HepG2 (cell line): ENCODE measurements around the gene AUTS2. TPM values are rescaled to one million over a fixed set of nuclear protein-coding genes. Genes with fewer than 3 reads are reported as not detected.

ENCODE experiments used
- ATAC-seq: fragments of 200-7000 bp; cut with Tn5 transposase; 3 replicates; pipeline ENCODE4 v1.9.1; 2020; ENCODE audit warnings: mild to moderate bottlenecking, moderate library complexity
- BruUV-seq: library from RNA; stranded (reverse); fragments of 400-500 nt; replicated peaks from 2 replicates; lab custom pipeline; 2021; lab: Mats Ljungman, UMichigan
- CTCF ChIA-PET: fragments of 300-600 bp; formaldehyde crosslinking; extraction: SDS; loops from one replicate; lab custom pipeline; 2021; ENCODE audit warnings: low total read pairs, inconsistent platforms, low intra/inter-chr PET ratio; lab: Yijun Ruan, JAX
- POLR2A ChIA-PET: fragments of 350-600 bp; sonication (Branson Sonifier 250); formaldehyde crosslinking; loops from one replicate; lab custom pipeline; 2020; ENCODE audit warnings: antibody characterized with exemption, inconsistent platforms; lab: Yijun Ruan, JAX
- DNase-seq: peaks from one replicate; pipeline ENCODE4 v3.0.0-alpha.2; 2015; ENCODE audit warnings: low spot score
- FAIRE-seq: peaks from 3 replicates; lab custom pipeline; 2011; peaks lifted over from hg19 to GRCh38; lab: Jason Lieb, UNC
- H2AFZ ChIP-seq: one replicate; pipeline ENCODE4 v1.6.1; 2011; ENCODE audit warnings: low read length, inconsistent platforms
- H3K27ac ChIP-seq: fragments of 300-600 bp; 3 replicates; pipeline ENCODE4 v1.8.0; 2011; ENCODE audit warnings: mixed run types, mild to moderate bottlenecking, mixed read lengths, low read length, inconsistent platforms; ENCODE audit not compliant: insufficient read depth; ENCODE audit errors: extremely low read length
- H3K27me3 ChIP-seq, 2 experiments: fragments of 200-600 bp in 1 of 2; 2 replicates in 1 of 2; 3 replicates in 1 of 2; pipeline versions ENCODE4 v1.6.0 to v1.8.0; 2011; ENCODE audit warnings: low read length in 2 of 2, mild to moderate bottlenecking in 2 of 2, moderate library complexity in 2 of 2, inconsistent platforms in 1 of 2; ENCODE audit not compliant: insufficient read depth in 2 of 2, control insufficient read depth in 1 of 2
- H3K36me3 ChIP-seq, 2 experiments: fragments of 200-600 bp in 1 of 2; replicated peaks in 1 of 2; 2 replicates in 1 of 2; 3 replicates in 1 of 2; pipeline versions ENCODE4 v1.5.1 to v1.8.0; 2011; ENCODE audit warnings: low read length in 2 of 2, inconsistent platforms in 1 of 2; ENCODE audit not compliant: insufficient read depth in 2 of 2, control insufficient read depth in 1 of 2
- H3K4me1 ChIP-seq: 2 replicates; pipeline ENCODE4 v1.5.1; 2012; ENCODE audit warnings: low read length, inconsistent platforms; ENCODE audit not compliant: insufficient read depth
- H3K4me2 ChIP-seq: 2 replicates; pipeline ENCODE4 v1.6.0; 2011; ENCODE audit warnings: low read depth, low read length, inconsistent platforms
- H3K4me3 ChIP-seq, 3 experiments: fragments of 200-600 bp in 1 of 3; sonication (generic), shearing (Covaris generic) in 1 of 3; replicated peaks in 1 of 3; 2 replicates each; pipeline ENCODE4 v1.5.1; 2011 to 2016; ENCODE audit warnings: low read length in 3 of 3, inconsistent platforms in 2 of 3, low read depth in 2 of 3, mild to moderate bottlenecking in 2 of 3, control low read depth in 1 of 3, mixed read lengths in 1 of 3; ENCODE audit not compliant: insufficient read depth in 1 of 3
- H3K79me2 ChIP-seq: one replicate; pipeline ENCODE4 v1.6.1; 2011; ENCODE audit warnings: low read length, inconsistent platforms; ENCODE audit not compliant: insufficient read depth
- H3K9ac ChIP-seq: 2 replicates; pipeline ENCODE4 v1.6.0; 2011; ENCODE audit warnings: mild to moderate bottlenecking, low read depth, low read length, inconsistent platforms; ENCODE audit not compliant: insufficient read depth
- H3K9me3 ChIP-seq: 2 replicates; pipeline ENCODE4 v1.5.1; 2012; ENCODE audit warnings: mild to moderate bottlenecking, low read length
- H4K20me1 ChIP-seq: 2 replicates; pipeline ENCODE4 v1.6.0; 2011; ENCODE audit warnings: inconsistent platforms, mild to moderate bottlenecking, low read length, moderate library complexity; ENCODE audit not compliant: insufficient read depth
- GTF3A ChIP-seq: sonication (generic); formaldehyde crosslinking; conservative IDR thresholded peaks from 2 replicates; pipeline ENCODE4 v1.4.0; 2020; ENCODE audit warnings: mild to moderate bottlenecking, missing genetic modification reagents
- LCORL ChIP-seq, 2 experiments: fragments of 450-650 bp in 1 of 2; sonication (generic) in 1 of 2; formaldehyde crosslinking in 1 of 2; IDR thresholded peaks; 2 replicates each; pipeline versions ENCODE4 v1.5.0 to v1.6.1; 2017 to 2020; ENCODE audit warnings: antibody characterized with exemption in 1 of 2, missing genetic modification reagents in 1 of 2
- NFYC ChIP-seq: IDR thresholded peaks from 2 replicates; pipeline ENCODE4 v1.6.1; 2016; ENCODE audit warnings: missing genetic modification reagents, missing compliant biosample characterization
- NR1H2 ChIP-seq: sonication (generic); formaldehyde crosslinking; IDR thresholded peaks from 2 replicates; pipeline ENCODE4 v1.8.1; 2022; ENCODE audit warnings: low read depth, missing genetic modification reagents, borderline replicate concordance
- PPARG ChIP-seq: conservative IDR thresholded peaks from 2 replicates; pipeline ENCODE4 v1.6.1; 2016; ENCODE audit warnings: missing biosample characterization, missing genetic modification reagents
- SOX13 ChIP-seq, 3 experiments: fragments of 450-650 bp in 1 of 3; sonication (generic) in 1 of 3; formaldehyde crosslinking in 1 of 3; IDR thresholded peaks in 2 of 3; conservative IDR thresholded peaks in 1 of 3; 2 replicates each; pipeline versions ENCODE4 v1.5.0 to v1.6.1; 2016 to 2020; ENCODE audit warnings: antibody characterized with exemption in 1 of 3, mild to moderate bottlenecking in 1 of 3, missing compliant biosample characterization in 1 of 3, missing genetic modification reagents in 1 of 3, moderate library complexity in 1 of 3
- TP53 ChIP-seq: sonication (generic); formaldehyde crosslinking; conservative IDR thresholded peaks from 2 replicates; pipeline ENCODE4 v1.4.0; 2020; ENCODE audit warnings: missing genetic modification reagents
- YEATS4 ChIP-seq: sonication (generic); formaldehyde crosslinking; IDR thresholded peaks from 2 replicates; pipeline ENCODE4 v1.4.0; 2020; ENCODE audit warnings: missing genetic modification reagents, borderline replicate concordance
- ZNF589 ChIP-seq: sonication (generic); formaldehyde crosslinking; conservative IDR thresholded peaks from 2 replicates; pipeline ENCODE4 v1.8.0; 2022; ENCODE audit warnings: mild to moderate bottlenecking, moderate library complexity, missing genetic modification reagents
- ZNF883 ChIP-seq: sonication (generic); formaldehyde crosslinking; IDR thresholded peaks from 2 replicates; pipeline ENCODE4 v1.5.1; 2020; ENCODE audit warnings: mild to moderate bottlenecking, missing genetic modification reagents; ENCODE audit errors: not compliant biosample characterization
- ZSCAN12 ChIP-seq: sonication (generic); formaldehyde crosslinking; IDR thresholded peaks from 2 replicates; pipeline ENCODE4 v1.9.0; 2021; ENCODE audit warnings: mild to moderate bottlenecking, missing genetic modification reagents
- WGBS: methylation state at CpG from one replicate; pipeline ENCODE4 v1.1.6; 2017; ENCODE audit warnings: low lambda C conversion rate; 5-methylcytosine and 5-hydroxymethylcytosine counted together
- in situ Hi-C: cut with HindIII; loops from 2 replicates; pipeline ENCODE4 v1.10.0; 2017; ENCODE audit warnings: low pct_unique_long_range_greater_than_20kb; ENCODE audit not compliant: extremely low pct_ligation_motif_present
- intact Hi-C: fragments of 100-400 bp; cut with micrococcal nuclease; formaldehyde crosslinking; loops from one replicate; pipeline ENCODE4 v1.10.0; 2022; ENCODE audit not compliant: unreplicated experiment
- polyA plus RNA-seq, 8 experiments: library from polyadenylated mRNA; depleted of rRNA in 3 of 8; stranded (reverse) in 7 of 8; unstranded in 1 of 8; fragments of >200 nt; fragmentation: Illumina TruSeq in 4 of 8; extraction: Trizol in 4 of 8; gene quantifications; 2 replicates each; pipeline versions ENCODE4 v1.2.1 to v1.2.3, GENCODE V29; 2011 to 2016; ENCODE audit warnings: low read depth in 4 of 8, missing spikeins in 1 of 8, mixed read lengths in 1 of 8; ENCODE audit not compliant: insufficient read depth in 1 of 8
- total RNA-seq, 5 experiments: library from RNA; depleted of rRNA; stranded (reverse); fragments of >200 nt; fragmentation: Illumina TruSeq; extraction: Trizol; gene quantifications; 2 replicates each; pipeline ENCODE4 v1.2.3, GENCODE V29; 2016; ENCODE audit warnings: low read depth in 1 of 5
- TF ChIP-seq, protein P1 (sequence below): sonication (generic); formaldehyde crosslinking; IDR thresholded peaks from 2 replicates; pipeline ENCODE4 v1.4.0; 2020; ENCODE audit warnings: missing genetic modification reagents, borderline replicate concordance
- TF ChIP-seq, protein P2 (sequence below): sonication (generic); formaldehyde crosslinking; IDR thresholded peaks from 2 replicates; pipeline ENCODE4 v1.4.0; 2020; ENCODE audit warnings: missing genetic modification reagents

AUTS2 gene
- total and polyA plus RNA-seq, 2 of the 13 experiments (the other 11 are each of a cell fraction or from before 2014, with no cell fraction given), result 0.38 TPM; not detected in 1

DNA sequence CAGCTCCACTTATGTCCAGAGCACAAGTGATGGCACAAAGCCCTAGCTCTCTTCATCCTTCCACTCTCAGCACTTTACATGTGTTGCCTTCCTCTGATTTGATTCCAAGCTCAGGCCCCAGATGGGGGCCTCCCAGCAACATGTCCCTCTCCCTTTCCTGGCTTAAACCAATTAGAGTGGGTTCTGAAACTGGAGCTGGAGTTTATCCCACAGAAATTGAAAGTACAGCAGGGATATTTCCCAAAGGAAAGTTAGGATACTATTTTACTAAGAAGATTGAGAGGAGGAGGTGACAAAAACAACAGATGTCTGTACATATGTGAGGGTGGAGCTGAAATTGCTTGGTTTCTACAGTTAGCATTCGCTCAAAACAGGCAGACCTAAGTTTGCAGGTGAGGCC lies 724.6 kb downstream of the AUTS2 start:
- CTCF ChIA-PET, result no interaction called here
- no peak overlapping the region for H3K9ac ChIP-seq
- no peak for TF ChIP-seq PPARG (CRISPR knock-in tag)
- TF ChIP-seq ZNF589 (CRISPR knock-in tag), result no peak
- TF ChIP-seq LCORL (IDR thresholded peaks at IDR 0.05), result no peak
- no peak for TF ChIP-seq LCORL (CRISPR knock-in tag; IDR thresholded peaks at IDR 0.05)
- no peak for TF ChIP-seq ZNF883 (CRISPR knock-in tag)
- no peak for TF ChIP-seq YEATS4
- TF ChIP-seq TP53 (CRISPR knock-in tag), result no peak
- ATAC-seq (no peak), DNase-seq (no peak), FAIRE-seq (no peak)
- no peaks in the 10 kb centered on the region for H3K9me3 ChIP-seq
- in situ Hi-C loops, result no loop called here
- no peaks in the 10 kb centered on the region for H3K79me2 ChIP-seq
- no peak overlapping the region for H3K27ac ChIP-seq
- H3K27me3 ChIP-seq, result no peaks in the 10 kb centered on the region
- H3K36me3 ChIP-seq, result no peaks in the 10 kb centered on the region
- H3K4me1 ChIP-seq, result no peaks in the 10 kb centered on the region
- no peaks in the 10 kb centered on the region for H4K20me1 ChIP-seq
- no peak overlapping the region for H3K4me2 ChIP-seq
- no TSS peak for BruUV-seq
- POLR2A ChIA-PET, result no interaction called here
- no peak overlapping the region for H3K4me3 ChIP-seq
- H2AFZ ChIP-seq, result no peak overlapping the region
- 0% methylated on average over 1 of the region's 1 CpG for WGBS
- intact Hi-C loops, result no loop called here

DNA sequence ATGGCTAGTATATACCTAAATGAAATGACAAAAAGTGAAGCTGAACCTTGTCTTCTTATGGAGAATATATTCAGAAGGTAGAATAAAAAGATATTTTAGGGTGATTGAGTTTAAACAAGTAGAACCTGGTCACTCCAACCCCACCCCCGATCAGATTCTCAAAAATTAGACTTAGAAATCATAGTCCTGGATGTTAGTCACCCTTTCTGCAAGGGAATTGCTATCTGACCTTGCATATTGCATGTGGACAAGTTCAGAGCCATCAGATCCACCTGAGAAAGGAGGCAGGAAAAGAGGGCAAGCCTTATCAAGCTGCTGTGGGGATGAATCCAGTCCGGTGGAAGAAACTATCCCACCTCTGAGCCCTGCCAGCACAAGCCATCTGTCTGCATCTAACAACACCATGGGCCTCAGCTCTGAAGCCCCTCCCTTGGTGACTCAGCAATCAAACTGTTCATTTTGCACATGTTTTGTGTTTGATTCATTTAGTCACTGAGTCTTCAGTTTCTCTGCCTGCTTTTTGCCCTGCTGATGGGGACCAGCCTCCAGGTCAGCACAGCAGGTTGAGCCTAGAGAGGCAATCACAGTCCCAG lies 727.3 kb downstream of the AUTS2 start:
- no peak for TF ChIP-seq GTF3A (CRISPR knock-in tag)
- TF ChIP-seq, protein P1, sequence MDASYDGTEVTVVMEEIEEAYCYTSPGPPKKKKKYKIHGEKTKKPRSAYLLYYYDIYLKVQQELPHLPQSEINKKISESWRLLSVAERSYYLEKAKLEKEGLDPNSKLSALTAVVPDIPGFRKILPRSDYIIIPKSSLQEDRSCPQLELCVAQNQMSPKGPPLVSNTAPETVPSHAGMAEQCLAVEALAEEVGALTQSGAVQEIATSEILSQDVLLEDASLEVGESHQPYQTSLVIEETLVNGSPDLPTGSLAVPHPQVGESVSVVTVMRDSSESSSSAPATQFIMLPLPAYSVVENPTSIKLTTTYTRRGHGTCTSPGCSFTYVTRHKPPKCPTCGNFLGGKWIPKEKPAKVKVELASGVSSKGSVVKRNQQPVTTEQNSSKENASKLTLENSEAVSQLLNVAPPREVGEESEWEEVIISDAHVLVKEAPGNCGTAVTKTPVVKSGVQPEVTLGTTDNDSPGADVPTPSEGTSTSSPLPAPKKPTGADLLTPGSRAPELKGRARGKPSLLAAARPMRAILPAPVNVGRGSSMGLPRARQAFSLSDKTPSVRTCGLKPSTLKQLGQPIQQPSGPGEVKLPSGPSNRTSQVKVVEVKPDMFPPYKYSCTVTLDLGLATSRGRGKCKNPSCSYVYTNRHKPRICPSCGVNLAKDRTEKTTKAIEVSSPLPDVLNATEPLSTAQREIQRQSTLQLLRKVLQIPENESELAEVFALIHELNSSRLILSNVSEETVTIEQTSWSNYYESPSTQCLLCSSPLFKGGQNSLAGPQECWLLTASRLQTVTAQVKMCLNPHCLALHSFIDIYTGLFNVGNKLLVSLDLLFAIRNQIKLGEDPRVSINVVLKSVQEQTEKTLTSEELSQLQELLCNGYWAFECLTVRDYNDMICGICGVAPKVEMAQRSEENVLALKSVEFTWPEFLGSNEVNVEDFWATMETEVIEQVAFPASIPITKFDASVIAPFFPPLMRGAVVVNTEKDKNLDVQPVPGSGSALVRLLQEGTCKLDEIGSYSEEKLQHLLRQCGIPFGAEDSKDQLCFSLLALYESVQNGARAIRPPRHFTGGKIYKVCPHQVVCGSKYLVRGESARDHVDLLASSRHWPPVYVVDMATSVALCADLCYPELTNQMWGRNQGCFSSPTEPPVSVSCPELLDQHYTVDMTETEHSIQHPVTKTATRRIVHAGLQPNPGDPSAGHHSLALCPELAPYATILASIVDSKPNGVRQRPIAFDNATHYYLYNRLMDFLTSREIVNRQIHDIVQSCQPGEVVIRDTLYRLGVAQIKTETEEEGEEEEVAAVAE (CRISPR knock-in tag), result no peak
- TF ChIP-seq NR1H2 (CRISPR knock-in tag), result no peak
- TF ChIP-seq SOX13 (IDR thresholded peaks at IDR 0.05), result no peak
- no peak for TF ChIP-seq SOX13 (CRISPR knock-in tag; conservative IDR thresholded peaks at IDR 0.05 in 1 of 2, IDR thresholded peaks at IDR 0.05 in 1 of 2)
- TF ChIP-seq, protein P2, sequence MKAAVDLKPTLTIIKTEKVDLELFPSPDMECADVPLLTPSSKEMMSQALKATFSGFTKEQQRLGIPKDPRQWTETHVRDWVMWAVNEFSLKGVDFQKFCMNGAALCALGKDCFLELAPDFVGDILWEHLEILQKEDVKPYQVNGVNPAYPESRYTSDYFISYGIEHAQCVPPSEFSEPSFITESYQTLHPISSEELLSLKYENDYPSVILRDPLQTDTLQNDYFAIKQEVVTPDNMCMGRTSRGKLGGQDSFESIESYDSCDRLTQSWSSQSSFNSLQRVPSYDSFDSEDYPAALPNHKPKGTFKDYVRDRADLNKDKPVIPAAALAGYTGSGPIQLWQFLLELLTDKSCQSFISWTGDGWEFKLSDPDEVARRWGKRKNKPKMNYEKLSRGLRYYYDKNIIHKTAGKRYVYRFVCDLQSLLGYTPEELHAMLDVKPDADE, result no peak
- TF ChIP-seq ZSCAN12 (CRISPR knock-in tag), result no peak
- TF ChIP-seq NFYC (CRISPR knock-in tag), result no peak
- Histone ChIP-seq H3K4me1 (no peaks in the 10 kb centered on the region), H2AFZ (no peak overlapping the region), H3K27me3 (no peaks in the 10 kb centered on the region), H3K4me2 (no peak overlapping the region), H3K9me3 (peaks cover 4% of the 10 kb centered on the region; the same call in 1 of the 2 replicates), H3K9ac (no peak overlapping the region), H3K36me3 (no peaks in the 10 kb centered on the region), H3K4me3 (no peak overlapping the region), H3K79me2 (no peaks in the 10 kb centered on the region), H3K27ac (no peak overlapping the region), H4K20me1 (no peaks in the 10 kb centered on the region)
- intact Hi-C loops (no loop called here), in situ Hi-C loops (no loop called here)
- BruUV-seq, result no TSS peak
- ChIA-PET CTCF (no interaction called here), POLR2A (no interaction called here)
- DNase-seq, result no peak
- FAIRE-seq, result no peak
- WGBS, result 19% methylated on average over 2 of the region's 2 CpGs
- no peak for ATAC-seq
